Fibroblast of skin of right quadriceps (primary cell): ENCODE results near the gene GOLGA7B.

Experiments
- DNase-seq: peaks from one replicate; pipeline ENCODE4 v3.0.0-alpha.2; 2013

The GOLGA7B gene

GRCh38 chr10:97849687-97850402 lies at the start of gene GOLGA7B:
GOLGA7B (plus strand) TSS chr10:97849843; CDS start chr10:97850304, 461 bp downstream.
- peak; percentile 17 for DNase-seq

- no peak for DNase-seq
These were observed 49.2 kb upstream of the GOLGA7B start for GRCh38 chr10:97800474-97800873.

GRCh38 chr10:97801422-97801821 lies 48.2 kb upstream of the GOLGA7B start:
- no peak for DNase-seq

GRCh38 chr10:97805096-97805884 lies 44.4 kb upstream of the GOLGA7B start:
- DNase-seq, result no peak

- no peak for DNase-seq
These were observed 43.7 kb upstream of the GOLGA7B start for GRCh38 chr10:97805949-97806348.

- DNase-seq, result no peak
These were observed 39.2 kb upstream of the GOLGA7B start for GRCh38 chr10:97810446-97810845.

- no peak for DNase-seq
These were observed 37.7 kb upstream of the GOLGA7B start for GRCh38 chr10:97811958-97812357.

- no peak for DNase-seq
These were observed 36.9 kb upstream of the GOLGA7B start for GRCh38 chr10:97812696-97813095.

GRCh38 chr10:97813311-97813710 lies 36.3 kb upstream of the GOLGA7B start:
- DNase-seq, result no peak

- no peak for DNase-seq
These were observed 34.6 kb upstream of the GOLGA7B start for GRCh38 chr10:97814996-97815395.

- DNase-seq, result no peak
These were observed 33.0 kb upstream of the GOLGA7B start for GRCh38 chr10:97816609-97817008.

GRCh38 chr10:97818572-97818971 lies 31.1 kb upstream of the GOLGA7B start:
- no peak for DNase-seq

- DNase-seq, result no peak
These were observed 29.4 kb upstream of the GOLGA7B start for GRCh38 chr10:97820096-97820704.

- no peak for DNase-seq
These were observed 28.2 kb upstream of the GOLGA7B start for GRCh38 chr10:97821308-97822038.

- DNase-seq, result no peak
These were observed 27.4 kb upstream of the GOLGA7B start for GRCh38 chr10:97822261-97822687.

GRCh38 chr10:97823734-97824133 lies 25.9 kb upstream of the GOLGA7B start:
- no peak for DNase-seq

GRCh38 chr10:97825020-97825760 lies 24.5 kb upstream of the GOLGA7B start:
- DNase-seq, result no peak

- DNase-seq, result no peak
These were observed 22.8 kb upstream of the GOLGA7B start for GRCh38 chr10:97826892-97827291.

GRCh38 chr10:97827702-97828291 lies 21.8 kb upstream of the GOLGA7B start:
- DNase-seq, result no peak

- no peak for DNase-seq
These were observed 20.9 kb upstream of the GOLGA7B start for GRCh38 chr10:97828721-97829120.

- DNase-seq, result no peak
These were observed 19.6 kb upstream of the GOLGA7B start for GRCh38 chr10:97830064-97830463.

- no peak for DNase-seq
These were observed 18.4 kb upstream of the GOLGA7B start for GRCh38 chr10:97831259-97831658.
